Panc1 (cell line): ENCODE data around the gene FNDC11. TPM values are rescaled to one million over a fixed set of nuclear protein-coding genes. Genes with fewer than 3 reads are reported as not detected.

ENCODE experiments used
- ATAC-seq: fragments of 200-7000 bp; cut with Tn5 transposase; 2 replicates; pipeline ENCODE4 v1.9.1; 2020; ENCODE audit warnings: mild to moderate bottlenecking, moderate library complexity
- BruUV-seq: library from RNA; stranded (reverse); fragments of 400-500 nt; replicated peaks from 2 replicates; lab custom pipeline; 2021; lab: Mats Ljungman, UMichigan
- CTCF ChIA-PET: fragments of 300-600 bp; sonication (Branson Sonifier 250); formaldehyde crosslinking; loops from one replicate; lab custom pipeline; 2022; ENCODE audit warnings: antibody characterized with exemption; lab: Charles Lee
- POLR2A ChIA-PET: fragments of 300-600 bp; sonication (Branson Sonifier 250); formaldehyde crosslinking; loops from one replicate; lab custom pipeline; 2022; ENCODE audit warnings: antibody characterized with exemption; lab: Charles Lee
- DNase-seq: peaks from one replicate; pipeline ENCODE4 v3.0.0-alpha.2; 2010; ENCODE audit warnings: low read depth, low spot score
- H3K27ac ChIP-seq: 2 replicates; pipeline ENCODE4 v1.5.1; 2011; ENCODE audit warnings: mild to moderate bottlenecking, low read length, inconsistent platforms
- H3K27me3 ChIP-seq: fragments of 200-500 bp; sonication (Bioruptor generic); 2 replicates; pipeline ENCODE4 v1.6.0; 2014; ENCODE audit warnings: low read length, inconsistent platforms; ENCODE audit not compliant: control insufficient read depth, insufficient read depth
- H3K36me3 ChIP-seq: fragments of 200-500 bp; sonication (Bioruptor generic); 2 replicates; pipeline ENCODE4 v1.5.1; 2014; ENCODE audit warnings: inconsistent platforms, mild to moderate bottlenecking, low read length, moderate library complexity; ENCODE audit not compliant: control insufficient read depth, insufficient read depth
- H3K4me1 ChIP-seq: 2 replicates; pipeline ENCODE4 v1.5.1; 2011; ENCODE audit warnings: inconsistent platforms, mild to moderate bottlenecking, low read length, moderate library complexity; ENCODE audit not compliant: control insufficient read depth, insufficient read depth
- H3K4me3 ChIP-seq, 2 experiments: 2 replicates each; pipeline ENCODE4 v1.5.1; 2011 to 2012; ENCODE audit warnings: low read depth in 2 of 2, low read length in 2 of 2, mild to moderate bottlenecking in 2 of 2, inconsistent platforms in 1 of 2, moderate library complexity in 1 of 2
- H3K9me3 ChIP-seq: fragments of 200-500 bp; sonication (Bioruptor generic); 2 replicates; pipeline ENCODE4 v1.5.1; 2014; ENCODE audit warnings: low read depth, mild to moderate bottlenecking, inconsistent platforms, low read length, moderate library complexity; ENCODE audit not compliant: control insufficient read depth, insufficient read depth
- POLR2AphosphoS5 ChIP-seq: IDR thresholded peaks from 2 replicates; pipeline ENCODE4 v1.6.1; 2012; ENCODE audit warnings: mild to moderate bottlenecking, low read depth, low read length, moderate library complexity
- SIN3A ChIP-seq: IDR thresholded peaks from 2 replicates; pipeline ENCODE4 v1.6.1; 2012; ENCODE audit warnings: low read depth, mild to moderate bottlenecking, low read length, moderate library complexity, borderline replicate concordance; ENCODE audit not compliant: insufficient read depth
- TCF7L2 ChIP-seq: IDR thresholded peaks from 2 replicates; pipeline ENCODE4 v1.6.1; 2011; ENCODE audit warnings: mild to moderate bottlenecking, low read depth, low read length, inconsistent platforms
- in situ Hi-C: cut with HindIII; loops from 2 replicates; pipeline ENCODE4 v1.10.0; 2016; ENCODE audit warnings: low sequenced_read_pairs, low pct_unique_long_range_greater_than_20kb
- intact Hi-C: fragments of 100-400 bp; cut with micrococcal nuclease; formaldehyde crosslinking; loops from one replicate; pipeline ENCODE4 v1.10.0; 2022; ENCODE audit not compliant: unreplicated experiment
- total RNA-seq: library from RNA; stranded (reverse); gene quantifications from one replicate; pipeline ENCODE4 v1.2.1, GENCODE V29; 2021; ENCODE audit not compliant: unreplicated experiment
- TF ChIP-seq, protein P1 (sequence below): fragments of 450-650 bp; IDR thresholded peaks from 2 replicates; pipeline ENCODE4 v1.5.1; 2017; ENCODE audit warnings: mild to moderate bottlenecking
- TF ChIP-seq, protein P2 (sequence below), 2 experiments: IDR thresholded peaks; 2 replicates each; pipeline ENCODE4 v1.6.1; 2011 to 2012; ENCODE audit warnings: low read depth in 2 of 2, control low read depth in 1 of 2, low read length in 1 of 2, mild to moderate bottlenecking in 1 of 2, moderate library complexity in 1 of 2; ENCODE audit not compliant: insufficient read depth in 1 of 2

The FNDC11 gene
- total RNA-seq, 1 experiment from 2014 or later = 1.3 TPM

DNA sequence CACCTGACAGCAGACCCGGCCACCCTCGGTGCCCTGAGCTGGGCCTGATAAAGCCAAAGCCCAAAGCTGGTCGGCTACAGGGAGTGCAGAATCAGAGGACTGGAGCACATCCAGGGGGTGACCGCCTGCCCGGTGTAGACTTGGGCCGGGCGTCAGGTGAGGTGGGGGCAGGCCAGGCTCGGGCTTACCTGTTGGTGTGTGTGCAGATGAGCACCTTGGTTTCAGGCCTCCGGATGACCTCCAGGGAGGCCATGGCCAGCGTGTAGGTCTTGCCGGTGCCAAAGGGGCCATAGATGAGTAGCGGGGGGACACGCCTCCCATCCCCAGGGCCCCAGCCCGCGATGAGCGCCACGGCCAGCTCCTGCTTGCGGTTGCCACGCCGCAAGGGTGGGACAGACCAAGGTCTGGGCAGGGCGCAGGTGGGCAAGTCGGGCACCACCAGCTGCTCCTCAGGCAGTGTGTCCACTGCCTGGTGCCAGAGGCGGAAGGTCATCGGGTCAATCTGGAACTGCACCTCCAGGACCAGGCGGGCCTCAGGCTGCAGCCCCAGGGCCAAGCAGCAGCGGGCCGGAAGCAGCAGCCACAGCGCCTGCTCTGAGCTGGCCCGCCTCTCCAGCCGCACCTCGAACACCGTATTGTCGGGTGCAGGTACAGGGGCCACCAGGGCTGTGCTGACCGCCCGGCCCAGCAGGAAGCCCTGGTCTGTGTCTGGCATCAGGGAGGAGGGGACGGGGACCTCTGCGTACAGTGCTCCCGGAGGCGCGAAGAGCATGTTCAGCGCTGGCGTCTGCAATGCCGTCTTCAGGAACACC, 14.4 kb downstream of the FNDC11 start:
- in situ Hi-C loops (no loop called here), intact Hi-C loops (no loop called here)
- TF ChIP-seq, protein P1, sequence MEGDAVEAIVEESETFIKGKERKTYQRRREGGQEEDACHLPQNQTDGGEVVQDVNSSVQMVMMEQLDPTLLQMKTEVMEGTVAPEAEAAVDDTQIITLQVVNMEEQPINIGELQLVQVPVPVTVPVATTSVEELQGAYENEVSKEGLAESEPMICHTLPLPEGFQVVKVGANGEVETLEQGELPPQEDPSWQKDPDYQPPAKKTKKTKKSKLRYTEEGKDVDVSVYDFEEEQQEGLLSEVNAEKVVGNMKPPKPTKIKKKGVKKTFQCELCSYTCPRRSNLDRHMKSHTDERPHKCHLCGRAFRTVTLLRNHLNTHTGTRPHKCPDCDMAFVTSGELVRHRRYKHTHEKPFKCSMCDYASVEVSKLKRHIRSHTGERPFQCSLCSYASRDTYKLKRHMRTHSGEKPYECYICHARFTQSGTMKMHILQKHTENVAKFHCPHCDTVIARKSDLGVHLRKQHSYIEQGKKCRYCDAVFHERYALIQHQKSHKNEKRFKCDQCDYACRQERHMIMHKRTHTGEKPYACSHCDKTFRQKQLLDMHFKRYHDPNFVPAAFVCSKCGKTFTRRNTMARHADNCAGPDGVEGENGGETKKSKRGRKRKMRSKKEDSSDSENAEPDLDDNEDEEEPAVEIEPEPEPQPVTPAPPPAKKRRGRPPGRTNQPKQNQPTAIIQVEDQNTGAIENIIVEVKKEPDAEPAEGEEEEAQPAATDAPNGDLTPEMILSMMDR = no peak
- no peak for TF ChIP-seq SIN3A
- TF ChIP-seq, protein P2, sequence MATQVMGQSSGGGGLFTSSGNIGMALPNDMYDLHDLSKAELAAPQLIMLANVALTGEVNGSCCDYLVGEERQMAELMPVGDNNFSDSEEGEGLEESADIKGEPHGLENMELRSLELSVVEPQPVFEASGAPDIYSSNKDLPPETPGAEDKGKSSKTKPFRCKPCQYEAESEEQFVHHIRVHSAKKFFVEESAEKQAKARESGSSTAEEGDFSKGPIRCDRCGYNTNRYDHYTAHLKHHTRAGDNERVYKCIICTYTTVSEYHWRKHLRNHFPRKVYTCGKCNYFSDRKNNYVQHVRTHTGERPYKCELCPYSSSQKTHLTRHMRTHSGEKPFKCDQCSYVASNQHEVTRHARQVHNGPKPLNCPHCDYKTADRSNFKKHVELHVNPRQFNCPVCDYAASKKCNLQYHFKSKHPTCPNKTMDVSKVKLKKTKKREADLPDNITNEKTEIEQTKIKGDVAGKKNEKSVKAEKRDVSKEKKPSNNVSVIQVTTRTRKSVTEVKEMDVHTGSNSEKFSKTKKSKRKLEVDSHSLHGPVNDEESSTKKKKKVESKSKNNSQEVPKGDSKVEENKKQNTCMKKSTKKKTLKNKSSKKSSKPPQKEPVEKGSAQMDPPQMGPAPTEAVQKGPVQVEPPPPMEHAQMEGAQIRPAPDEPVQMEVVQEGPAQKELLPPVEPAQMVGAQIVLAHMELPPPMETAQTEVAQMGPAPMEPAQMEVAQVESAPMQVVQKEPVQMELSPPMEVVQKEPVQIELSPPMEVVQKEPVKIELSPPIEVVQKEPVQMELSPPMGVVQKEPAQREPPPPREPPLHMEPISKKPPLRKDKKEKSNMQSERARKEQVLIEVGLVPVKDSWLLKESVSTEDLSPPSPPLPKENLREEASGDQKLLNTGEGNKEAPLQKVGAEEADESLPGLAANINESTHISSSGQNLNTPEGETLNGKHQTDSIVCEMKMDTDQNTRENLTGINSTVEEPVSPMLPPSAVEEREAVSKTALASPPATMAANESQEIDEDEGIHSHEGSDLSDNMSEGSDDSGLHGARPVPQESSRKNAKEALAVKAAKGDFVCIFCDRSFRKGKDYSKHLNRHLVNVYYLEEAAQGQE (IDR thresholded peaks at IDR 0.05; ENCODE audit: insufficient read depth in 1 of 2, low read depth in 2 of 2, low read length in 1 of 2) = no peak
- no peak for TF ChIP-seq POLR2AphosphoS5
- CTCF ChIA-PET = interaction anchor here (0.6 kb wide), 1 partner anchor 298 kb away, joined by 12 read pairs; no protein-coding TSS in a partner anchor
- ATAC-seq = no peak
- Histone ChIP-seq H3K4me1 (peaks cover 4% of the 10 kb centered on the region; the same call in 1 of the 2 replicates), H3K36me3 (no peaks in the 10 kb centered on the region; the same call in 1 of the 2 replicates), H3K27ac (no peak overlapping the region), H3K9me3 (no peaks in the 10 kb centered on the region), H3K4me3 (no peak overlapping the region), H3K27me3 (no peaks in the 10 kb centered on the region)
- no TSS peak for BruUV-seq
- no peak for DNase-seq
- POLR2A ChIA-PET = interaction anchor here (0.6 kb wide), 1 partner anchor 195 kb away, joined by 3 read pairs; no protein-coding TSS in a partner anchor

DNA sequence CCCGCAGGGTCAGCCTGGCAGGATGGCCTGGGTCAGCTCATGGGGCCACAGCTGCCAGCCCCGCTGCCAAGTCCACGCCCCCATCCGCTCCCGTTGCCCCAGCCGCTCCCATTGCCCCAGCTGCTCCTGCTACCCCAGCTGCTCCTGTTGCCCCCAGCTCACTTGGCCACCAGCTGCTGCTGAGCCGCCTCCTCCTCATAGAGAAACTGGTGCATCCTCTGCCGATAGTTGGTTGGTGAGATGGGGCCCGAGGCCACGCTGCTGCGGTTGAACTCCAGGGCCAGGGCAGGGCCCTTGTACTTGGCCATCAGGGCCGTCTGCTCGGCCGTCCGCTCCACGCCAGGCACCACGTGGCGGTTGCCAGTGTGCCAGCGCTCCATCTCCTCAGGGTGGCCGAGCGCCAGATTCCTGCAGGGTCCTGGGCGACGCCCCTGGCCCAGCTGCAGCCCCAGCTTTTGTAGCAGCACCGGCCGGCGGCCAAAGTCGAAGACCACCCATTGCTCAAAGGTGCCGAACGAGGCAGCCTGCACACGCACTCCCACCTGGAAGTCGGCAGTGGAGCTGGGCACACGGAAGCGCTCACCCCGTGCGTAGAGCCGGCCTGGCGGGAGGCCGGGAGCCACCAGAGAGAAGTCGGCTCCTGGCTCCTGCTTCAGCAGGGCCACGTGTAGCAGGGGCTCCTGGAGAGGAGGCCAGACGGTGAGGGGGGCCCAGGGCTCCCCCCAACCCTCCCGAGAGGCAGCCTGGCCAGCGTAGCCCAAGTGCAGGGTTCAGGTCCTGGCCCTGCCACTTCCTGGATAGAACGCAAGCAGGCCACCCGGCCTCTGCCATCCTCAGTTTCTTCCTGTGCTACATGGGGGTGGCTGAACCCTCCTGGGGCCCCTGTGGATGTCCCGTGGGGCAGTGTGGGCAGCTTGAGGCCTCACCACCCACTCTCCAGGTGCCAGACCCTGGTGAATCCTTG, 15.3 kb downstream of the FNDC11 start:
- Histone ChIP-seq H3K36me3 (peaks cover 3% of the 10 kb centered on the region; the same call in 1 of the 2 replicates), H3K27ac (no peak overlapping the region), H3K4me1 (peaks cover 5% of the 10 kb centered on the region), H3K27me3 (no peaks in the 10 kb centered on the region), H3K9me3 (no peaks in the 10 kb centered on the region), H3K4me3 (no peak overlapping the region)
- CTCF ChIA-PET = interaction anchor here (0.6 kb wide), 1 partner anchor 298 kb away, joined by 12 read pairs; no protein-coding TSS in a partner anchor
- TF ChIP-seq POLR2AphosphoS5 = no peak
- TF ChIP-seq, protein P2 (IDR thresholded peaks at IDR 0.05; ENCODE audit: insufficient read depth in 1 of 2, low read depth in 2 of 2, low read length in 1 of 2) = no peak
- TF ChIP-seq TCF7L2 = no peak
- no peak for TF ChIP-seq SIN3A
- TF ChIP-seq, protein P1 = no peak
- DNase-seq = no peak
- POLR2A ChIA-PET = interaction anchor here (0.6 kb wide), 1 partner anchor 194 kb away, joined by 3 read pairs; no protein-coding TSS in a partner anchor
- no peak for ATAC-seq
- intact Hi-C loops = no loop called here
- in situ Hi-C loops = no loop called here
- no TSS peak for BruUV-seq
